A673 (cell line): ENCODE results near the gene FAM177A1. TPM values are rescaled to one million over a fixed set of nuclear protein-coding genes. Genes with fewer than 3 reads are reported as not detected.
A peak's percentile ranks its signal among the peaks of the same experiment; 100 is the strongest.

ENCODE experiments used
- Bru-seq: library from RNA; stranded (reverse); fragments of 400-500 nt; gene quantifications from one replicate; lab custom pipeline; 2021; lab: Mats Ljungman, UMichigan
- BruChase-seq, 2 experiments: library from RNA; stranded (reverse); fragments of 400-500 nt; gene quantifications; one replicate each; lab custom pipeline; 2021; lab: Mats Ljungman, UMichigan
- BruUV-seq: library from RNA; stranded (reverse); fragments of 400-500 nt; replicated peaks from 2 replicates; lab custom pipeline; 2021; lab: Mats Ljungman, UMichigan
- CTCF ChIA-PET: fragments of 300-600 bp; sonication (Branson Sonifier 250); formaldehyde crosslinking; loops from one replicate; lab custom pipeline; 2022; ENCODE audit warnings: antibody characterized with exemption; lab: Charles Lee
- POLR2A ChIA-PET: fragments of 300-600 bp; sonication (Branson Sonifier 250); formaldehyde crosslinking; loops from one replicate; lab custom pipeline; 2022; ENCODE audit warnings: antibody characterized with exemption; ENCODE audit not compliant: low non-redundant PET; lab: Charles Lee
- DNase-seq: peaks from one replicate; pipeline ENCODE4 v3.0.0-alpha.2; 2015; ENCODE audit warnings: low spot score
- H3K27ac ChIP-seq: fragments of 200-600 bp; sonication (generic); 2 replicates; pipeline ENCODE4 v1.5.1; 2016; ENCODE audit warnings: mixed run types, low read depth, mild to moderate bottlenecking, mixed read lengths, antibody characterized with exemption, low read length; ENCODE audit not compliant: poor library complexity, severe bottlenecking
- H3K27me3 ChIP-seq: fragments of 200-600 bp; sonication (generic); replicated peaks from 2 replicates; pipeline ENCODE4 v1.6.1; 2017; ENCODE audit warnings: mixed run types, low read depth, mild to moderate bottlenecking, mixed read lengths, antibody characterized with exemption, low read length; ENCODE audit not compliant: insufficient read depth, poor library complexity
- H3K36me3 ChIP-seq: fragments of 200-600 bp; sonication (generic); 2 replicates; pipeline ENCODE4 v1.6.1; 2016; ENCODE audit warnings: mixed run types, mild to moderate bottlenecking, mixed read lengths, antibody characterized with exemption, low read length; ENCODE audit not compliant: insufficient read depth, poor library complexity, severe bottlenecking
- H3K4me1 ChIP-seq: fragments of 200-600 bp; sonication (generic); 2 replicates; pipeline ENCODE4 v1.6.1; 2017; ENCODE audit warnings: mixed run types, mild to moderate bottlenecking, mixed read lengths, antibody characterized with exemption, low read length; ENCODE audit not compliant: insufficient read depth, poor library complexity, severe bottlenecking
- H3K4me3 ChIP-seq: fragments of 200-600 bp; sonication (generic); 2 replicates; pipeline ENCODE4 v1.5.1; 2016; ENCODE audit warnings: low read depth, mixed run types, mild to moderate bottlenecking, mixed read lengths, low read length; ENCODE audit not compliant: poor library complexity, severe bottlenecking
- H3K9me3 ChIP-seq: fragments of 200-600 bp; sonication (generic); 2 replicates; pipeline ENCODE4 v1.6.1; 2016; ENCODE audit warnings: mixed run types, low read depth, mild to moderate bottlenecking, mixed read lengths, antibody characterized with exemption, low read length; ENCODE audit not compliant: poor library complexity, severe bottlenecking
- CTCF ChIP-seq: fragments of 300-800, 200-600 bp; sonication (generic); conservative IDR thresholded peaks from 2 replicates; pipeline ENCODE4 v1.5.1; 2017; ENCODE audit warnings: low read depth, mild to moderate bottlenecking, antibody characterized with exemption, low read length, moderate library complexity, mixed read lengths
- EZH2 ChIP-seq: fragments of 200-600 bp; sonication (generic); IDR thresholded peaks from 2 replicates; pipeline ENCODE4 v1.6.1; 2017; ENCODE audit warnings: borderline replicate concordance, low read depth, mild to moderate bottlenecking, mixed read lengths, antibody characterized with exemption, low read length; ENCODE audit not compliant: poor library complexity, severe bottlenecking
- intact Hi-C: fragments of 100-400 bp; cut with micrococcal nuclease; formaldehyde crosslinking; loops from one replicate; pipeline ENCODE4 v1.10.0; 2022; ENCODE audit not compliant: unreplicated experiment
- long read RNA-seq: library from polyadenylated mRNA; stranded (forward); transcript quantifications from one replicate; pipeline ENCODE4 v2.0.0, GENCODE V29; 2022
- total RNA-seq: library from RNA; stranded (reverse); gene quantifications from 2 replicates; pipeline ENCODE4 v1.2.3, GENCODE V29; 2021

The FAM177A1 gene
- total RNA-seq (52.9 and 59.2 TPM in 2 replicates), Bru-seq, nascent RNA (percentile 66 among the genes with signal in this experiment), BruChase-seq, experiment 1, labeled RNA remaining after a 2-hour chase (percentile 71 among the genes with signal in this experiment), BruChase-seq, experiment 2, labeled RNA remaining after a 6-hour chase (percentile 80 among the genes with signal in this experiment)
- long read RNA-seq, transcript FAM177A1-201 (5 exons, 2,927 nt): major isoform, 40 of 103 reads
- long read RNA-seq, transcript FAM177A1-202 (6 exons, 858 nt): minor isoform, 31 of 103 reads
- long read RNA-seq, partial matches to known transcripts: 2 of 103 reads
- long read RNA-seq, other reads (novel, unspliced or antisense): 27 of 103 reads

- no TSS peak for BruUV-seq
- peak within 1 kb of the TSS; percentile 81 for H3K4me3 ChIP-seq
- peaks cover 5% of the 10 kb centered on the region for H3K4me1 ChIP-seq
- ChIA-PET POLR2A (no interaction called here), CTCF (interaction anchor here (0.6 kb wide), 2 partner anchors 17 to 21 kb away, joined by 5 to 8 read pairs; no protein-coding TSS in a partner anchor)
- no peaks in the 10 kb centered on the region for H3K9me3 ChIP-seq
- no peak for TF ChIP-seq EZH2
- peak within 1 kb of the TSS; percentile 86 for H3K27ac ChIP-seq
- no peaks in the 10 kb centered on the region for H3K36me3 ChIP-seq
- intact Hi-C loops: loop anchor here (10.0 kb wide), 1 partner anchor 359 kb away; the partner anchor contains the start of gene NFKBIA
- DNase-seq: peak; percentile 97
- no peaks in the 10 kb centered on the region for H3K27me3 ChIP-seq
Measured at GRCh38 chr14:35046048-35046750, at the start of gene FAM177A1. Gene FAM177A1 (plus strand): TSS chr14:35046272. CDS start chr14:35046464, 192 bp downstream.

GRCh38 chr14:34997762-34998161 is 48.3 kb upstream of the FAM177A1 start:
- H3K9me3 ChIP-seq: no peaks in the 10 kb centered on the region
- H3K27ac ChIP-seq: peak overlapping the region; percentile 18
- TF ChIP-seq CTCF (no peak), EZH2 (no peak)
- ChIA-PET CTCF (no interaction called here), POLR2A (no interaction called here)
- H3K4me1 ChIP-seq: peaks cover 15% of the 10 kb centered on the region
- intact Hi-C loops: no loop called here
- peak; percentile 28 for DNase-seq
- H3K36me3 ChIP-seq: peaks cover 5% of the 10 kb centered on the region
- no peak overlapping the region for H3K4me3 ChIP-seq
- no peaks in the 10 kb centered on the region for H3K27me3 ChIP-seq
- BruUV-seq: no TSS peak

GRCh38 chr14:34999500-34999899 is 46.6 kb upstream of the FAM177A1 start:
- TF ChIP-seq CTCF: no peak
- no peak overlapping the region for H3K27ac ChIP-seq
- intact Hi-C loops: no loop called here
- H3K4me3 ChIP-seq: no peak overlapping the region
- no peak for DNase-seq
- no TSS peak for BruUV-seq
- ChIA-PET POLR2A (no interaction called here), CTCF (no interaction called here)
- peaks cover 15% of the 10 kb centered on the region for H3K4me1 ChIP-seq
- peaks cover 5% of the 10 kb centered on the region for H3K36me3 ChIP-seq
- no peaks in the 10 kb centered on the region for H3K27me3 ChIP-seq
- no peaks in the 10 kb centered on the region for H3K9me3 ChIP-seq
